Measurements from ENCODE around the gene SSNA1. TPM values are rescaled to one million over a fixed set of nuclear protein-coding genes. Genes with fewer than 3 reads are reported as not detected.

SSNA1 gene
- total RNA-seq, 1 donor from 2014 or later, result 47.0 TPM

- H3K9ac ChIP-seq (ENCODE audit: low read depth in 1 of 3, low read length in 3 of 3), result peak within 1 kb of the TSS; percentile 63 to 88 (median 72)
Measured at GRCh38 chr9:137200311-137201204, 12.1 kb downstream of the SSNA1 start, which contains the start of gene TPRN. TSS of gene TPRN (minus strand) at chr9:137200741. CDS start at chr9:137200711, 30 bp downstream.

DNA sequence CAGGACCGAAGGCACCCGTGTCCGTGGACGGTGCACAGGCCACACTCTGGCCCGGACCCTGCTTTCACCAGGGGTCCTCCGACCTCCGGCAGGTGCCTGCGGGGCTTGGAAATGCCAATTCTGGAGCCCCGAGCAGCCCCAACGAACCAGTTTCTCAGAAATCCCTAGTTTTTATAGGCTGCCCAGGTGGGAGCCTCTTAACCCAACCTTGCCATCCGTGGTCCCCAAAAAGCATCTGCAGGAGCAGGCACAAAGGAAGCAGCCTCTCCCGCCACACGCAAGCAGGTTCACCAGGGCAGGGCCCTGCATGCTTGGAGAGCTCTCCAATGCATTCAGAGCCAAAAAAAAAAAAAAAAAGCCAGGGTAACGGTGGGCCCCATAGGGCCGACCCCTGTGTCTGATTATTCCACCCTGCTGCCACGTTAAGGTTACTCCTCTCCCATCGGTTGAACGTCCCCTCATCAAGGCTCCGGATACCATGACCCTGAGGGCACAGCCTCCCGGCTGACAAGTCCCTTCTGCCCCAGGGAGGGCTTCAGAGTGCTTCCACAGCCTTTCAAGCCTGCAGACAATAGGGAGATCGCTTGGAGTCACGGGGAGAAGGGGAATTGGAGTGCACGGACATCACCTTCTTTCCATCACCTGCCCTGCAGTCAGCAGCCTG lies 12.9 kb downstream of the SSNA1 start:
- no peaks in the 10 kb centered on the region for H3K36me3 ChIP-seq (ENCODE audit: control insufficient read depth in 3 of 3, insufficient read depth in 3 of 3, low read length in 3 of 3)
- H3K4me3 ChIP-seq (ENCODE audit: low read length in 3 of 3), result peak overlapping the region; percentile 72 to 87 (median 83)
- H3K27me3 ChIP-seq (ENCODE audit: control insufficient read depth in 3 of 3, insufficient read depth in 3 of 3, low read length in 3 of 3), result no peaks in the 10 kb centered on the region
- peak overlapping the region; percentile 63 to 88 (median 72) for H3K9ac ChIP-seq (ENCODE audit: low read depth in 1 of 3, low read length in 3 of 3)
- H3K4me1 ChIP-seq (ENCODE audit: control insufficient read depth in 3 of 3, insufficient read depth in 3 of 3, low read length in 3 of 3), result peaks cover 60 to 80% (median 75%) of the 10 kb centered on the region in 3 donors
- H3K27ac ChIP-seq (ENCODE audit: low read depth, low read length), result peak overlapping the region; percentile 66
- no peaks in the 10 kb centered on the region for H3K9me3 ChIP-seq (ENCODE audit: control insufficient read depth in 3 of 3, low read length in 3 of 3)

More at GRCh38 chr9:137200311-137201204, 12.1 kb downstream of the SSNA1 start, which contains the start of gene TPRN:
- H3K4me3 ChIP-seq (ENCODE audit: low read length in 3 of 3), result peak within 1 kb of the TSS; percentile 72 to 87 (median 83)
- peak within 1 kb of the TSS; percentile 66 for H3K27ac ChIP-seq (ENCODE audit: low read depth, low read length)
- no peaks in the 10 kb centered on the region for H3K27me3 ChIP-seq (ENCODE audit: control insufficient read depth in 3 of 3, insufficient read depth in 3 of 3, low read length in 3 of 3)
- H3K9me3 ChIP-seq (ENCODE audit: control insufficient read depth in 3 of 3, low read length in 3 of 3), result no peaks in the 10 kb centered on the region
- H3K4me1 ChIP-seq (ENCODE audit: control insufficient read depth in 3 of 3, insufficient read depth in 3 of 3, low read length in 3 of 3), result peaks cover 54 to 80% (median 75%) of the 10 kb centered on the region in 3 donors
- no peaks in the 10 kb centered on the region for H3K36me3 ChIP-seq (ENCODE audit: control insufficient read depth in 3 of 3, insufficient read depth in 3 of 3, low read length in 3 of 3)

DNA sequence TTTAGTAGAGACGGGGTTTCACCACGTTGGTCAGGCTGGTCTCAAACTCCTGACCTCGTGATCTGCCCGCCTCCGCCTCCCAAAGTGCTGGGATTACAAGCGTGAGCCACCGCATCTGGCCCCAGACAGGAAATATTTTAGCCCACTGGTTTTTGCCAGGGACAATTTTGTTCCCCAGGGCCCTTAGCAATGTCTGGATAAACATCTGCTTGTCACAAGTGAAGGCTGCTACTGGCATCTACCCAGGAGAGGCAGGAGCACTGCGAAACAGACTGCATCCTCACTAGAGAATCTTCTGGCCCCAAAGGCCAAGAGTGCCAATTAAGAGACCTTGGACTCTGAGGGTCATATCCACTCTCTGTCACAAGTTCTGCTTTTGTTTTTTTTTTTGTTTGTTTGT lies 14.5 kb downstream of the SSNA1 start:
- Histone ChIP-seq H3K9me3 (ENCODE audit: control insufficient read depth in 3 of 3, low read length in 3 of 3) (no peaks in the 10 kb centered on the region), H3K27ac (ENCODE audit: low read depth, low read length) (no peak overlapping the region), H3K4me1 (ENCODE audit: control insufficient read depth in 3 of 3, insufficient read depth in 3 of 3, low read length in 3 of 3) (peaks cover 67 to 79% (median 68%) of the 10 kb centered on the region in 3 donors), H3K36me3 (ENCODE audit: control insufficient read depth in 3 of 3, insufficient read depth in 3 of 3, low read length in 3 of 3) (peaks cover 0 to 7% (median 3%) of the 10 kb centered on the region in 3 donors), H3K4me3 (ENCODE audit: low read length in 3 of 3) (no peak overlapping the region), H3K9ac (ENCODE audit: low read depth in 1 of 3, low read length in 3 of 3) (peak overlapping the region in 1 of 3 donors; percentile 8), H3K27me3 (ENCODE audit: control insufficient read depth in 3 of 3, insufficient read depth in 3 of 3, low read length in 3 of 3) (no peaks in the 10 kb centered on the region)

- peak overlapping the region; percentile 84 to 93 (median 91) for H3K9ac ChIP-seq (ENCODE audit: low read depth in 1 of 3, low read length in 3 of 3)
- H3K4me1 ChIP-seq (ENCODE audit: control insufficient read depth in 3 of 3, insufficient read depth in 3 of 3, low read length in 3 of 3), result peaks cover 51 to 62% (median 52%) of the 10 kb centered on the region in 3 donors
- no peaks in the 10 kb centered on the region for H3K9me3 ChIP-seq (ENCODE audit: control insufficient read depth in 3 of 3, low read length in 3 of 3)
- peaks cover 3 to 12% (median 3%) of the 10 kb centered on the region in 3 donors for H3K36me3 ChIP-seq (ENCODE audit: control insufficient read depth in 3 of 3, insufficient read depth in 3 of 3, low read length in 3 of 3)
- no peaks in the 10 kb centered on the region for H3K27me3 ChIP-seq (ENCODE audit: control insufficient read depth in 3 of 3, insufficient read depth in 3 of 3, low read length in 3 of 3)
- H3K4me3 ChIP-seq (ENCODE audit: low read length in 3 of 3), result peak overlapping the region; percentile 96 to 99 (median 97)
- peak overlapping the region; percentile 73 for H3K27ac ChIP-seq (ENCODE audit: low read depth, low read length)
Measured at GRCh38 chr9:137204731-137205125, 16.3 kb downstream of the SSNA1 start.

DNA sequence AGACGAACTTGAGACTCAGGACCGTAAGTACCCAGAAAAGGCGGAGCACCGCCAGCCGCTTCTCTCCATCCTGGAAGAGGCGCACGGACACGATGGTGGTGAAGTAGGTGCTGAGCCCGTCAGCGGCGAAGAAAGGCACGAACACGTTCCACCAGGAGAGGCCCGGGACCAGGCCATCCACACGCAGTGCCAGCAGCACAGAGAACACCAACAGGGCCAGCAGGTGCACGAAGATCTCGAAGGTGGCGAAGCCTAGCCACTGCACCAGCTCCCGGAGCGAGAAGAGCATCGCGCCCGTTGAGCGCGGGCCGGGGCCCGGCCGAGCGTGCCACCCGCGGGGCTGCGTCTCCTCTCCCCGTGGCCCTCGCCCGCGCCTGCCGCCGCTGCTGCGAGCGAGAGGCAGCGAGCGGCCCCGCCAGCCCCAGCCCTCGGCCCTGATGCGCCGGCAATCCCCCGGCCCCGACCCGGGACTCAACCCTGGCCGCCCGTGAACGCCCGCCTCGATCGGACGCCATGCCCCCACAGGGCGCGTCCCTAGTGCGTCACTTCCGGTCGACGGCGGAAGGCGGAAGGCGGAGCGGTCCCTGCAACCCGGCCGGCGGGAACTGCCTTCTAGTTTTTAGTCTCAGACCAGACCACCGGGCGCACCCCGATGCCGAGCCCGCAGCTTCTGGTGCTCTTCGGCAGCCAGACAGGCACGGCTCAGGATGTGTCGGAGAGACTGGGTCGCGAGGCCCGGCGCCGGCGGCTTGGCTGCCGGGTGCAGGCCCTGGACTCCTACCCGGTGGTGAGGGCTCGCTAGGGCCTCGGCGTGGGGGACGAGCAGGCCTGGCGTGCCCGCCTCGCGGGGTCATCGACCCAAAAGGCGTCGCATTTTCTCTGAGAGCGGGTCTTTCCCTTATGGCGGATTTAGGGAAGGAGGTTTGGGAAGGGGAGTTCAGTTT lies 16.9 kb downstream of the SSNA1 start, which contains the start of the genes NDOR1 and TMEM203:
TSS of gene NDOR1 (plus strand) at position 575 of the 944 bp plus-strand sequence. CDS start at position 653, 78 bp downstream.
TSS of gene TMEM203 (minus strand) at position 523 of the 944 bp plus-strand sequence. CDS start at position 289, 234 bp downstream.
- H3K27me3 ChIP-seq (ENCODE audit: control insufficient read depth in 3 of 3, insufficient read depth in 3 of 3, low read length in 3 of 3), result no peaks in the 10 kb centered on the region
- H3K4me1 ChIP-seq (ENCODE audit: control insufficient read depth in 3 of 3, insufficient read depth in 3 of 3, low read length in 3 of 3), result peaks cover 51 to 61% (median 52%) of the 10 kb centered on the region in 3 donors
- peak within 1 kb of the TSS; percentile 96 to 99 (median 97) for H3K4me3 ChIP-seq (ENCODE audit: low read length in 3 of 3)
- H3K36me3 ChIP-seq (ENCODE audit: control insufficient read depth in 3 of 3, insufficient read depth in 3 of 3, low read length in 3 of 3), result peaks cover 3 to 12% (median 3%) of the 10 kb centered on the region in 3 donors
- peak within 1 kb of the TSS; percentile 73 for H3K27ac ChIP-seq (ENCODE audit: low read depth, low read length)
- no peaks in the 10 kb centered on the region for H3K9me3 ChIP-seq (ENCODE audit: control insufficient read depth in 3 of 3, low read length in 3 of 3)
- peak within 1 kb of the TSS; percentile 84 to 93 (median 91) for H3K9ac ChIP-seq (ENCODE audit: low read depth in 1 of 3, low read length in 3 of 3)

- no peaks in the 10 kb centered on the region for H3K27me3 ChIP-seq (ENCODE audit: control insufficient read depth in 3 of 3, insufficient read depth in 3 of 3, low read length in 3 of 3)
- H3K27ac ChIP-seq (ENCODE audit: low read depth, low read length), result no peak overlapping the region
- peak overlapping the region; percentile 84 to 93 (median 91) for H3K9ac ChIP-seq (ENCODE audit: low read depth in 1 of 3, low read length in 3 of 3)
- peaks cover 45 to 54% (median 46%) of the 10 kb centered on the region in 3 donors for H3K4me1 ChIP-seq (ENCODE audit: control insufficient read depth in 3 of 3, insufficient read depth in 3 of 3, low read length in 3 of 3)
- H3K4me3 ChIP-seq (ENCODE audit: low read length in 3 of 3), result peak overlapping the region; percentile 96 to 99 (median 97)
- H3K9me3 ChIP-seq (ENCODE audit: control insufficient read depth in 3 of 3, low read length in 3 of 3), result no peaks in the 10 kb centered on the region
- H3K36me3 ChIP-seq (ENCODE audit: control insufficient read depth in 3 of 3, insufficient read depth in 3 of 3, low read length in 3 of 3), result peaks cover 3 to 12% (median 3%) of the 10 kb centered on the region in 3 donors
Measured at GRCh38 chr9:137206602-137207001, 18.1 kb downstream of the SSNA1 start.

GRCh38 chr9:137211532-137211931 lies 23.1 kb downstream of the SSNA1 start:
- peaks cover 3 to 12% (median 5%) of the 10 kb centered on the region in 3 donors for H3K36me3 ChIP-seq (ENCODE audit: control insufficient read depth in 3 of 3, insufficient read depth in 3 of 3, low read length in 3 of 3)
- peaks cover 4 to 12% (median 5%) of the 10 kb centered on the region in 3 donors for H3K4me1 ChIP-seq (ENCODE audit: control insufficient read depth in 3 of 3, insufficient read depth in 3 of 3, low read length in 3 of 3)
- no peak overlapping the region for H3K4me3 ChIP-seq (ENCODE audit: low read length in 3 of 3)

GRCh38 chr9:137212520-137212919 lies 24.0 kb downstream of the SSNA1 start:
- Histone ChIP-seq H3K9ac (ENCODE audit: low read depth in 1 of 3, low read length in 3 of 3) (no peak overlapping the region), H3K27me3 (ENCODE audit: control insufficient read depth in 3 of 3, insufficient read depth in 3 of 3, low read length in 3 of 3) (no peaks in the 10 kb centered on the region), H3K4me1 (ENCODE audit: control insufficient read depth in 3 of 3, insufficient read depth in 3 of 3, low read length in 3 of 3) (peaks cover 4 to 12% (median 7%) of the 10 kb centered on the region in 3 donors), H3K4me3 (ENCODE audit: low read length in 3 of 3) (no peak overlapping the region), H3K36me3 (ENCODE audit: control insufficient read depth in 3 of 3, insufficient read depth in 3 of 3, low read length in 3 of 3) (peaks cover 1 to 6% (median 5%) of the 10 kb centered on the region in 3 donors), H3K9me3 (ENCODE audit: control insufficient read depth in 3 of 3, low read length in 3 of 3) (no peaks in the 10 kb centered on the region), H3K27ac (ENCODE audit: low read depth, low read length) (no peak overlapping the region)

More at GRCh38 chr9:137211532-137211931, 23.1 kb downstream of the SSNA1 start:
- Histone ChIP-seq H3K9me3 (ENCODE audit: control insufficient read depth in 3 of 3, low read length in 3 of 3) (no peaks in the 10 kb centered on the region), H3K27ac (ENCODE audit: low read depth, low read length) (no peak overlapping the region), H3K9ac (ENCODE audit: low read depth in 1 of 3, low read length in 3 of 3) (no peak overlapping the region), H3K27me3 (ENCODE audit: control insufficient read depth in 3 of 3, insufficient read depth in 3 of 3, low read length in 3 of 3) (no peaks in the 10 kb centered on the region)
